Adrenal gland (tissue), 12 donors: ENCODE measurements around the gene BAG5. TPM values are rescaled to one million over a fixed set of nuclear protein-coding genes. Genes with fewer than 3 reads are reported as not detected.
A peak's percentile ranks its signal among the peaks of the same experiment; 100 is the strongest.
"Not testable (repeated sequence)": the region's sequence is repeated elsewhere in the genome, so short reads cannot be mapped to it uniquely, and the experiment has no call there.

Experiments used
- DNase-seq, 7 donors: peaks; one replicate each; pipeline ENCODE4 v3.0.0-alpha.2; 2019 to 2020
- H3K27ac ChIP-seq, 5 donors: fragments of 200-600 bp; sonication (generic) in 4 of 5; 1 replicate in 3 of 5; 2 replicates in 2 of 5; pipeline versions ENCODE4 v1.5.1 to v1.8.0; 2016 to 2020; ENCODE audit warnings: mild to moderate bottlenecking in 1 of 5
- H3K27me3 ChIP-seq: fragments of 200-600 bp; 2 replicates; pipeline ENCODE4 v1.8.0; 2021
- H3K36me3 ChIP-seq, 2 donors: fragments of 200-600 bp; replicated peaks in 1 of 2; 1 replicate in 1 of 2; 2 replicates in 1 of 2; pipeline versions ENCODE4 v1.5.1 to v1.8.0; 2018 to 2022
- H3K4me1 ChIP-seq, 2 donors: fragments of 200-600 bp; replicated peaks in 1 of 2; 1 replicate in 1 of 2; 2 replicates in 1 of 2; pipeline versions ENCODE4 v1.5.1 to v1.8.0; 2018 to 2021
- H3K4me3 ChIP-seq, 4 donors: fragments of 200-600 bp; sonication (generic) in 3 of 4; one replicate each; pipeline ENCODE4 v1.5.1; 2016 to 2018
- H3K9me3 ChIP-seq, 3 donors: fragments of 200-600 bp; sonication (generic) in 1 of 3; replicated peaks in 1 of 3; 1 replicate in 2 of 3; 2 replicates in 1 of 3; pipeline versions ENCODE4 v1.5.1 to v1.8.0; 2016 to 2021
- CTCF ChIP-seq, 6 experiments: fragments of 450-650 bp in 4 of 6; fragments of 200-600 bp in 2 of 6; sonication (generic) in 1 of 6; IDR thresholded peaks; 1 replicate in 5 of 6; 2 replicates in 1 of 6; pipeline versions ENCODE4 v1.5.1 to v1.8.0; 2016 to 2021; ENCODE audit warnings: antibody characterized with exemption in 6 of 6, mild to moderate bottlenecking in 2 of 6, moderate library complexity in 1 of 6
- POLR2A ChIP-seq, 2 donors: fragments of 450-650 bp; IDR thresholded peaks; one replicate each; pipeline ENCODE4 v1.6.1; 2017; ENCODE audit warnings: antibody characterized with exemption in 2 of 2, mild to moderate bottlenecking in 2 of 2, moderate library complexity in 1 of 2
- WGBS, 4 donors: extraction: QIAGEN DNeasy Blood & Tissue Kit in 2 of 4; methylation state at CpG; one replicate each; pipeline versions ENCODE4 v1.1.5 to v1.1.7; 2013 to 2017; 5-methylcytosine and 5-hydroxymethylcytosine counted together
- intact Hi-C, 2 donors: fragments of 100-400 bp; cut with DNase I; formaldehyde crosslinking; loops; one replicate each; pipeline versions ENCODE4 v1.14.1 to v1.15.0; 2022 to 2023
- polyA plus RNA-seq, 3 donors: library from polyadenylated mRNA; stranded (reverse); fragments of 200-250 nt in 2 of 3; fragments of 350-450 nt in 1 of 3; fragmentation: Illumina TruSeq in 1 of 3; extraction: RNeasy Lipid Tissue Mini Kit (QIAGEN cat#74804) in 1 of 3; gene quantifications; one replicate each; pipeline ENCODE4 v1.2.3, GENCODE V29; 2013 to 2014
- total RNA-seq, 9 donors: library from RNA; depleted of rRNA in 4 of 9; stranded (reverse); fragments of >200 nt in 4 of 9; fragments of 120-200 nt in 1 of 9; fragmentation: NEBNext Ultra II Directional in 1 of 9; extraction: Animal tissue kit (Norgen Biotek cat#: 25700) in 1 of 9; gene quantifications; one replicate each; pipeline versions ENCODE4 v1.1.0 to v1.2.4, GENCODE V29; 2013 to 2023
- donor health status: healthy with polysubstance abuse.
- donor health status: Bipolar disorder and iron deficiency.
- donor health status: DM: yes; HTN: yes; CAD: no.
- donor health status: DM: no; HTN: no; CAD: no.
- donor health status: DM: no; HTN: no; CAD: no.
- donor health status: DM: yes; HTN: yes; CAD: no.

BAG5 gene
- total and polyA plus RNA-seq, 12 donors, result 5.2 to 33.5 (median 24.7) TPM

- H3K4me3 ChIP-seq, result peak overlapping the region in 3 of 4 donors; percentile 49 to 93 (median 90)
- TF ChIP-seq CTCF (IDR thresholded peaks at IDR 0.05) (no peak), POLR2A (IDR thresholded peaks at IDR 0.05) (peak in 1 of 2 donors; percentile 7)
Measured at GRCh38 chr14:103528146-103528586, 34.3 kb downstream of the BAG5 start.

GRCh38 chr14:103527408-103528145 is 34.9 kb downstream of the BAG5 start:
- TF ChIP-seq CTCF (IDR thresholded peaks at IDR 0.05) (no peak), POLR2A (IDR thresholded peaks at IDR 0.05) (no peak)
- H3K27ac ChIP-seq, result peak overlapping the region in 4 of 5 donors; percentile 77 to 88 (median 86)
- H3K9me3 ChIP-seq, result no peaks in the 10 kb centered on the region
- peaks cover 33 to 52% of the 10 kb centered on the region in 2 donors for H3K4me1 ChIP-seq
- intact Hi-C loops, result no loop called here
- no peaks in the 10 kb centered on the region for H3K36me3 ChIP-seq
- H3K27me3 ChIP-seq, result no peaks in the 10 kb centered on the region
- no peak for DNase-seq
- WGBS, 4 donors, result 77 to 78% (median 77%) methylated on average over 12 to 14 of the region's 14 CpGs
- H3K4me3 ChIP-seq, result peak overlapping the region in 2 of 4 donors; percentile 90 to 93

More at GRCh38 chr14:103528146-103528586, 34.3 kb downstream of the BAG5 start:
- H3K27me3 ChIP-seq, result no peaks in the 10 kb centered on the region
- intact Hi-C loops, result no loop called here
- H3K9me3 ChIP-seq, result no peaks in the 10 kb centered on the region
- peak in 3 of 7 donors; percentile 44 to 77 (median 73) for DNase-seq
- H3K4me1 ChIP-seq, result peaks cover 28 to 47% of the 10 kb centered on the region in 2 donors
- WGBS, 4 donors, result 23 to 35% (median 32%) methylated on average over 4 to 10 of the region's 10 CpGs
- peak overlapping the region; percentile 41 to 88 (median 84) for H3K27ac ChIP-seq
- no peaks in the 10 kb centered on the region for H3K36me3 ChIP-seq

- Histone ChIP-seq H3K4me3 (no peak overlapping the region), H3K4me1 (peaks cover 36 to 55% of the 10 kb centered on the region in 2 donors), H3K9me3 (no peaks in the 10 kb centered on the region), H3K27ac (peak overlapping the region in 2 of 5 donors; percentile 25 to 26), H3K36me3 (no peaks in the 10 kb centered on the region), H3K27me3 (no peaks in the 10 kb centered on the region)
- intact Hi-C loops, result no loop called here
- no peak for TF ChIP-seq CTCF (IDR thresholded peaks at IDR 0.05)
- no peak for TF ChIP-seq POLR2A (IDR thresholded peaks at IDR 0.05)
- no peak for DNase-seq
- 82 to 89% (median 84%) methylated on average over 1 of the region's 1 CpG for WGBS, 4 donors
Measured at GRCh38 chr14:103526914-103527248, 35.6 kb downstream of the BAG5 start.

GRCh38 chr14:103526247-103526913 is 36.1 kb downstream of the BAG5 start:
- Histone ChIP-seq H3K4me1 (peaks cover 39 to 60% of the 10 kb centered on the region in 2 donors), H3K4me3 (no peak overlapping the region), H3K36me3 (no peaks in the 10 kb centered on the region), H3K27me3 (no peaks in the 10 kb centered on the region), H3K9me3 (no peaks in the 10 kb centered on the region), H3K27ac (peak overlapping the region in 2 of 5 donors; percentile 6 to 25)
- WGBS, 4 donors, result 44 to 64% (median 51%) methylated on average over 5 to 8 of the region's 8 CpGs
- no peak for DNase-seq
- intact Hi-C loops, result no loop called here
- TF ChIP-seq CTCF (IDR thresholded peaks at IDR 0.05) (no peak), POLR2A (IDR thresholded peaks at IDR 0.05) (no peak)

- whole genome bisulfite sequencing, 4 donors, result 49 to 65% (median 56%) methylated on average over 12 to 17 of the region's 17 CpGs
- intact Hi-C loops, H3K27me3 ChIP-seq, H3K4me3 ChIP-seq, H3K9me3 ChIP-seq, H3K36me3 ChIP-seq, DNase-seq: not testable (repeated sequence)
- Histone ChIP-seq H3K4me1 (peaks cover 43 to 66% of the 10 kb centered on the region in 2 donors), H3K27ac (peak overlapping the region in 2 of 5 donors; percentile 27 to 38)
Measured at GRCh38 chr14:103525430-103526246, 36.8 kb downstream of the BAG5 start.
